DOHH2 (cell line): ENCODE results near the gene PITPNM1.

Experiments used
- EZH2phosphoT487 ChIP-seq: fragments of 200-600 bp; sonication (generic); IDR thresholded peaks from 2 replicates; pipeline ENCODE4 v1.6.1; 2017; ENCODE audit warnings: borderline replicate concordance, mild to moderate bottlenecking, antibody characterized with exemption, low read length, moderate library complexity, mixed read lengths
- TF ChIP-seq, protein P1 (sequence below): fragments of 200-600 bp; sonication (generic); IDR thresholded peaks from one replicate; pipeline ENCODE4 v1.5.1; 2014; ENCODE audit warnings: antibody characterized with exemption, mild to moderate bottlenecking, low read depth, low read length; ENCODE audit not compliant: poor library complexity, severe bottlenecking

DNA sequence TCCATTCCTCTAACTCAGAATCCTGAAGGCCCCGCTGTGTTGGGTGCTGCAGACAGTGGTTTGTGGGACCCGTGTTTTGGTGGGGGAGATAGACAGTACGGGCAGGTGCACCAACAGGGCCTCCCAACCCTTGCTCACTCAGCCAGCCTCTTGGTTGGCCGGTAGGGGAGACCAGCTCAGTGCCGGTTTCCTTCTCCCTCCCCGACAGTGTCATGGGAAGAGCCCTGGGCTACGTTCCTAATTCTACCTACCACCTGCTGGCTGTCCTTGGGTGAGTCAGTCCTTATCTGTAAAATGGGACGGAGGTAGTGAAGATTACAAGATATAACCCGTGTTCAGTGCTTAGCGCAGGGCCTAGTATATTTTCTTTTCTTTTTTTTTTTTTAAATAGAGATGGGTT is 42.0 kb downstream of the PITPNM1 start:
- TF ChIP-seq, protein P1, sequence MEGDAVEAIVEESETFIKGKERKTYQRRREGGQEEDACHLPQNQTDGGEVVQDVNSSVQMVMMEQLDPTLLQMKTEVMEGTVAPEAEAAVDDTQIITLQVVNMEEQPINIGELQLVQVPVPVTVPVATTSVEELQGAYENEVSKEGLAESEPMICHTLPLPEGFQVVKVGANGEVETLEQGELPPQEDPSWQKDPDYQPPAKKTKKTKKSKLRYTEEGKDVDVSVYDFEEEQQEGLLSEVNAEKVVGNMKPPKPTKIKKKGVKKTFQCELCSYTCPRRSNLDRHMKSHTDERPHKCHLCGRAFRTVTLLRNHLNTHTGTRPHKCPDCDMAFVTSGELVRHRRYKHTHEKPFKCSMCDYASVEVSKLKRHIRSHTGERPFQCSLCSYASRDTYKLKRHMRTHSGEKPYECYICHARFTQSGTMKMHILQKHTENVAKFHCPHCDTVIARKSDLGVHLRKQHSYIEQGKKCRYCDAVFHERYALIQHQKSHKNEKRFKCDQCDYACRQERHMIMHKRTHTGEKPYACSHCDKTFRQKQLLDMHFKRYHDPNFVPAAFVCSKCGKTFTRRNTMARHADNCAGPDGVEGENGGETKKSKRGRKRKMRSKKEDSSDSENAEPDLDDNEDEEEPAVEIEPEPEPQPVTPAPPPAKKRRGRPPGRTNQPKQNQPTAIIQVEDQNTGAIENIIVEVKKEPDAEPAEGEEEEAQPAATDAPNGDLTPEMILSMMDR, result no peak
- no peak for TF ChIP-seq EZH2phosphoT487
